ENCODE measurements around the gene MPPED1. TPM values are rescaled to one million over a fixed set of nuclear protein-coding genes. Genes with fewer than 3 reads are reported as not detected.

The MPPED1 gene
- total RNA-seq, 1 experiment from 2014 or later: not detected

GRCh38 chr22:43553451-43554258, 141.8 kb downstream of the MPPED1 start:
- no peaks in the 10 kb centered on the region for H3K36me3 ChIP-seq (ENCODE audit: insufficient read depth, low read length, poor library complexity, severe bottlenecking)
- ChIA-PET CTCF (no interaction called here), POLR2A (ENCODE audit: low non-redundant PET) (no interaction called here)
- H3K9me3 ChIP-seq (ENCODE audit: low read depth, low read length, poor library complexity, severe bottlenecking): peaks cover 2% of the 10 kb centered on the region
- H3K4me1 ChIP-seq (ENCODE audit: insufficient read depth, low read length, poor library complexity, severe bottlenecking): peaks cover 9% of the 10 kb centered on the region
- DNase-seq (ENCODE audit: low spot score): no peak
- intact Hi-C loops (cut with micrococcal nuclease; ENCODE audit: unreplicated experiment): no loop called here
- BruUV-seq (replicated peaks): no TSS peak
- no peak overlapping the region for H3K27ac ChIP-seq (ENCODE audit: low read depth, low read length, poor library complexity, severe bottlenecking)
- TF ChIP-seq EZH2 (IDR thresholded peaks at IDR 0.05; ENCODE audit: borderline replicate concordance, low read depth, low read length, poor library complexity, severe bottlenecking): no peak
- TF ChIP-seq, protein P1, sequence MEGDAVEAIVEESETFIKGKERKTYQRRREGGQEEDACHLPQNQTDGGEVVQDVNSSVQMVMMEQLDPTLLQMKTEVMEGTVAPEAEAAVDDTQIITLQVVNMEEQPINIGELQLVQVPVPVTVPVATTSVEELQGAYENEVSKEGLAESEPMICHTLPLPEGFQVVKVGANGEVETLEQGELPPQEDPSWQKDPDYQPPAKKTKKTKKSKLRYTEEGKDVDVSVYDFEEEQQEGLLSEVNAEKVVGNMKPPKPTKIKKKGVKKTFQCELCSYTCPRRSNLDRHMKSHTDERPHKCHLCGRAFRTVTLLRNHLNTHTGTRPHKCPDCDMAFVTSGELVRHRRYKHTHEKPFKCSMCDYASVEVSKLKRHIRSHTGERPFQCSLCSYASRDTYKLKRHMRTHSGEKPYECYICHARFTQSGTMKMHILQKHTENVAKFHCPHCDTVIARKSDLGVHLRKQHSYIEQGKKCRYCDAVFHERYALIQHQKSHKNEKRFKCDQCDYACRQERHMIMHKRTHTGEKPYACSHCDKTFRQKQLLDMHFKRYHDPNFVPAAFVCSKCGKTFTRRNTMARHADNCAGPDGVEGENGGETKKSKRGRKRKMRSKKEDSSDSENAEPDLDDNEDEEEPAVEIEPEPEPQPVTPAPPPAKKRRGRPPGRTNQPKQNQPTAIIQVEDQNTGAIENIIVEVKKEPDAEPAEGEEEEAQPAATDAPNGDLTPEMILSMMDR (conservative IDR thresholded peaks at IDR 0.05; ENCODE audit: low read depth, low read length): no peak
- no peaks in the 10 kb centered on the region for H3K27me3 ChIP-seq (replicated peaks; ENCODE audit: insufficient read depth, low read depth, low read length, poor library complexity)
- H3K4me3 ChIP-seq (ENCODE audit: low read depth, low read length, poor library complexity, severe bottlenecking): no peak overlapping the region

DNA sequence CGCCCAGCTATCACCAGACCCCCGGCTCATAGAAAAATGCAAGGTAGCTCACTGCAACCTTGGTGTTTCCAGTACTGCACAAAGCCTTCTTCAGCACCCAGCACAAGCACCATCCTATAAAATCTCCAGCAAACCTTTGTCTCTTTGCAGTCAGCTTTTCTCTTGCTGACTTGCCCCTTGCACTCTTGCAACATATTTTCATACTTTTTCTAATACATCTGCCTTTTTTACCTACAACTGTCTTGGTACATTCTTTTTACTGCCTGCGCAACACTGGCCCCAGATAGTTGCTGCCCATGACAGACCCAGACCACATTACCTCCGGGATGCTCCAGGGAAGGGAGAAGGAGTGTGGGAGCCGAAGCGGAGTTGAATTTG, 142.4 kb downstream of the MPPED1 start:
- H3K27ac ChIP-seq (ENCODE audit: low read depth, low read length, poor library complexity, severe bottlenecking): no peak overlapping the region
- TF ChIP-seq EZH2 (IDR thresholded peaks at IDR 0.05; ENCODE audit: borderline replicate concordance, low read depth, low read length, poor library complexity, severe bottlenecking): no peak
- TF ChIP-seq, protein P1 (conservative IDR thresholded peaks at IDR 0.05; ENCODE audit: low read depth, low read length): no peak
- DNase-seq (ENCODE audit: low spot score): no peak
- no peaks in the 10 kb centered on the region for H3K36me3 ChIP-seq (ENCODE audit: insufficient read depth, low read length, poor library complexity, severe bottlenecking)
- POLR2A ChIA-PET (ENCODE audit: low non-redundant PET): no interaction called here
- H3K4me3 ChIP-seq (ENCODE audit: low read depth, low read length, poor library complexity, severe bottlenecking): no peak overlapping the region
- CTCF ChIA-PET: no interaction called here
- H3K9me3 ChIP-seq (ENCODE audit: low read depth, low read length, poor library complexity, severe bottlenecking): peaks cover 2% of the 10 kb centered on the region
- H3K4me1 ChIP-seq (ENCODE audit: insufficient read depth, low read length, poor library complexity, severe bottlenecking): peaks cover 3% of the 10 kb centered on the region
- H3K27me3 ChIP-seq (replicated peaks; ENCODE audit: insufficient read depth, low read depth, low read length, poor library complexity): no peaks in the 10 kb centered on the region
- BruUV-seq (replicated peaks): no TSS peak
- intact Hi-C loops (cut with micrococcal nuclease; ENCODE audit: unreplicated experiment): no loop called here

DNA sequence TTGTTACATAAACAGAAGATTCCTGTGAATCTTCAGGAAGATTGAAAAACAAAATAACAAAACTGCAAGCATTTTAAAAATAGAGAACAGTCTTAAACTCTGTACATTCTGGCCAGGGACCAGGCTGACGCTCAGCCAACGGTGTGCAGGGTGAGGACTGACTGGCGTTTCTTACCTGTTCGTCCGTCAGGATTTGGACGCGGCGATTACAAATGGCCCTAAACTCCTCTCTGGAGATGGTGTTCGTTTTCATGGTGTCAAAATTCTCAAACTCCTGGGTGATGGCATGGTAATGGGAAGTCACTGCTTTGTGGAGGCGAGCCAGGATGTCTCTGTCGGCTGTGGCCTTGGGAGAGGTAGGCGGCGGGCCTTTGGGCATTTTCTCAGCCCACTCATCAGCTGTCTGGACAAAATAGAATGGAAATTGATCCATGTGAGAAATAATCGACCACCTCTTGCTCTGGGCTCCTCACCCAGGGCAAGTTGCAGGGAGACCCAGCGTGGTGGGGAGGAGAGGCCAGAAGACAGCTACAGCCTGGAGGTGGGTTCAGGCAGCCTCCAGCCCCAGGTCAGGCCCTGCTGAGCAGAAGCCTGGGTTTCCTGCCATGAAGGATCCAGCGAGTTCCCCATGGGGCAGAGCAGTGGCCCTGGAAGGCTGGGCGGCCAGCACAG, 143.0 kb downstream of the MPPED1 start:
- no peak overlapping the region for H3K4me3 ChIP-seq (ENCODE audit: low read depth, low read length, poor library complexity, severe bottlenecking)
- intact Hi-C loops (cut with micrococcal nuclease; ENCODE audit: unreplicated experiment): no loop called here
- BruUV-seq (replicated peaks): no TSS peak
- DNase-seq (ENCODE audit: low spot score): no peak
- TF ChIP-seq, protein P1 (conservative IDR thresholded peaks at IDR 0.05; ENCODE audit: low read depth, low read length): no peak
- no peak for TF ChIP-seq EZH2 (IDR thresholded peaks at IDR 0.05; ENCODE audit: borderline replicate concordance, low read depth, low read length, poor library complexity, severe bottlenecking)
- H3K27ac ChIP-seq (ENCODE audit: low read depth, low read length, poor library complexity, severe bottlenecking): no peak overlapping the region
- H3K9me3 ChIP-seq (ENCODE audit: low read depth, low read length, poor library complexity, severe bottlenecking): peaks cover 2% of the 10 kb centered on the region
- no peaks in the 10 kb centered on the region for H3K36me3 ChIP-seq (ENCODE audit: insufficient read depth, low read length, poor library complexity, severe bottlenecking)
- ChIA-PET POLR2A (ENCODE audit: low non-redundant PET) (no interaction called here), CTCF (no interaction called here)
- H3K4me1 ChIP-seq (ENCODE audit: insufficient read depth, low read length, poor library complexity, severe bottlenecking): no peaks in the 10 kb centered on the region
- H3K27me3 ChIP-seq (replicated peaks; ENCODE audit: insufficient read depth, low read depth, low read length, poor library complexity): no peaks in the 10 kb centered on the region

Data from A673 (cell line).